Mucosa of gallbladder (tissue), 1 donor: ENCODE measurements around the gene CSF3R. TPM values are rescaled to one million over a fixed set of nuclear protein-coding genes. Genes with fewer than 3 reads are reported as not detected.
A peak's percentile ranks its signal among the peaks of the same experiment; 100 is the strongest.

ENCODE experiments used
- DNase-seq: peaks from one replicate; pipeline ENCODE4 v3.0.0-alpha.2; 2020; ENCODE audit warnings: low spot score
- total RNA-seq: library from RNA; stranded (reverse); gene quantifications from one replicate; pipeline ENCODE4 v1.2.1, GENCODE V29; 2021
- donor health status: DM: no; HTN: no; CAD: no.

Gene CSF3R
- total RNA-seq, 1 donor from 2014 or later, result 13.2 TPM

- DNase-seq, result no peak
Observed at GRCh38 chr1:36463463-36463802, 19.3 kb downstream of the CSF3R start.

GRCh38 chr1:36458910-36459309 is 23.8 kb downstream of the CSF3R start:
- DNase-seq, result no peak

GRCh38 chr1:36457691-36458090 is 25.0 kb downstream of the CSF3R start:
- DNase-seq, result no peak

- DNase-seq, result no peak
Observed at GRCh38 chr1:36456391-36456928, 26.3 kb downstream of the CSF3R start.

GRCh38 chr1:36455386-36455785 is 27.3 kb downstream of the CSF3R start:
- no peak for DNase-seq

- no peak for DNase-seq
Observed at GRCh38 chr1:36453600-36454388, 28.9 kb downstream of the CSF3R start.

- DNase-seq, result no peak
Observed at GRCh38 chr1:36453051-36453450, 29.7 kb downstream of the CSF3R start.

- DNase-seq, result no peak
Observed at GRCh38 chr1:36450919-36451305, 31.8 kb downstream of the CSF3R start.

- DNase-seq, result peak; percentile 97
Observed at GRCh38 chr1:36450270-36450918, 32.3 kb downstream of the CSF3R start, which contains the start of gene OSCP1. Gene OSCP1, minus strand, starts transcription at chr1:36450451. Its CDS starts 82 bp downstream, at chr1:36450369.

- DNase-seq, result no peak
Observed at GRCh38 chr1:36448530-36449056, 34.1 kb downstream of the CSF3R start.

GRCh38 chr1:36447450-36447849 is 35.3 kb downstream of the CSF3R start:
- no peak for DNase-seq

GRCh38 chr1:36446746-36447145 is 36.0 kb downstream of the CSF3R start:
- DNase-seq, result no peak

GRCh38 chr1:36446271-36446670 is 36.4 kb downstream of the CSF3R start:
- DNase-seq, result no peak

GRCh38 chr1:36443297-36443696 is 39.4 kb downstream of the CSF3R start:
- DNase-seq, result no peak

- no peak for DNase-seq
Observed at GRCh38 chr1:36442337-36442736, 40.4 kb downstream of the CSF3R start.

- no peak for DNase-seq
Observed at GRCh38 chr1:36440646-36441045, 42.1 kb downstream of the CSF3R start.

- no peak for DNase-seq
Observed at GRCh38 chr1:36440044-36440443, 42.7 kb downstream of the CSF3R start.

GRCh38 chr1:36438715-36439114 is 44.0 kb downstream of the CSF3R start:
- no peak for DNase-seq

GRCh38 chr1:36436821-36437220 is 45.9 kb downstream of the CSF3R start:
- DNase-seq, result no peak

- no peak for DNase-seq
Observed at GRCh38 chr1:36433102-36433501, 49.6 kb downstream of the CSF3R start.

GRCh38 chr1:36432616-36433015 is 50.1 kb downstream of the CSF3R start:
- DNase-seq, result peak; percentile 51

GRCh38 chr1:36425791-36426190 is 56.9 kb downstream of the CSF3R start:
- DNase-seq, result no peak

GRCh38 chr1:36421649-36422048 is 61.1 kb downstream of the CSF3R start:
- no peak for DNase-seq
